ENCODE data around the gene TNFRSF4.

DNA sequence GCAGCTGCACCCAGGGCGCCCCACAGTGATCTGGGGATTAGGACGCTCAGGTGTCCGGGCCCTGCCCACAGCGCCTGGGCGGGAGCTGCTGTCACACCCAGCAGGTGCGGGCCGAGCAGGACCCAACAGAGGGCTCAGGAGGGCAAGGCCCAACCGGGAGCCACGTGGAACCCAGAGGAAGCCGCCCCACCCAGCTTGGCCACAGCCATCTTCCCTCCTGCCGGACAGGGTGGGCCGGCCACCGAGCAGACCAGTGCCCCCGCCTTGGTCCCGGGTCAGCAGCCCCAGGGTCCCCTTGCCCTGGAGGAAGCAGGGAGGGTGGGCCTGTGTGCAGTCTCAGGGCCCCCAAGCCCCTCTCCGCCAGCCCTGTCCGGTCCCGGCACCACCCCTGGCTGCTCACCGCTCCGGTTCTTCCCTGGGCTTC lies 46.5 kb downstream of the TNFRSF4 start:
- TF ChIP-seq, protein P1, sequence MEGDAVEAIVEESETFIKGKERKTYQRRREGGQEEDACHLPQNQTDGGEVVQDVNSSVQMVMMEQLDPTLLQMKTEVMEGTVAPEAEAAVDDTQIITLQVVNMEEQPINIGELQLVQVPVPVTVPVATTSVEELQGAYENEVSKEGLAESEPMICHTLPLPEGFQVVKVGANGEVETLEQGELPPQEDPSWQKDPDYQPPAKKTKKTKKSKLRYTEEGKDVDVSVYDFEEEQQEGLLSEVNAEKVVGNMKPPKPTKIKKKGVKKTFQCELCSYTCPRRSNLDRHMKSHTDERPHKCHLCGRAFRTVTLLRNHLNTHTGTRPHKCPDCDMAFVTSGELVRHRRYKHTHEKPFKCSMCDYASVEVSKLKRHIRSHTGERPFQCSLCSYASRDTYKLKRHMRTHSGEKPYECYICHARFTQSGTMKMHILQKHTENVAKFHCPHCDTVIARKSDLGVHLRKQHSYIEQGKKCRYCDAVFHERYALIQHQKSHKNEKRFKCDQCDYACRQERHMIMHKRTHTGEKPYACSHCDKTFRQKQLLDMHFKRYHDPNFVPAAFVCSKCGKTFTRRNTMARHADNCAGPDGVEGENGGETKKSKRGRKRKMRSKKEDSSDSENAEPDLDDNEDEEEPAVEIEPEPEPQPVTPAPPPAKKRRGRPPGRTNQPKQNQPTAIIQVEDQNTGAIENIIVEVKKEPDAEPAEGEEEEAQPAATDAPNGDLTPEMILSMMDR (IDR thresholded peaks at IDR 0.05 in 2 of 3, conservative IDR thresholded peaks at IDR 0.05 in 1 of 3; ENCODE audit: insufficient read depth in 2 of 3, low read depth in 1 of 3, low read length in 3 of 3), result no peak
- no peak for TF ChIP-seq RCOR1 (IDR thresholded peaks at IDR 0.05; ENCODE audit: borderline replicate concordance in 1 of 2, low read depth in 2 of 2, low read length in 2 of 2)
- TF ChIP-seq, protein P2, sequence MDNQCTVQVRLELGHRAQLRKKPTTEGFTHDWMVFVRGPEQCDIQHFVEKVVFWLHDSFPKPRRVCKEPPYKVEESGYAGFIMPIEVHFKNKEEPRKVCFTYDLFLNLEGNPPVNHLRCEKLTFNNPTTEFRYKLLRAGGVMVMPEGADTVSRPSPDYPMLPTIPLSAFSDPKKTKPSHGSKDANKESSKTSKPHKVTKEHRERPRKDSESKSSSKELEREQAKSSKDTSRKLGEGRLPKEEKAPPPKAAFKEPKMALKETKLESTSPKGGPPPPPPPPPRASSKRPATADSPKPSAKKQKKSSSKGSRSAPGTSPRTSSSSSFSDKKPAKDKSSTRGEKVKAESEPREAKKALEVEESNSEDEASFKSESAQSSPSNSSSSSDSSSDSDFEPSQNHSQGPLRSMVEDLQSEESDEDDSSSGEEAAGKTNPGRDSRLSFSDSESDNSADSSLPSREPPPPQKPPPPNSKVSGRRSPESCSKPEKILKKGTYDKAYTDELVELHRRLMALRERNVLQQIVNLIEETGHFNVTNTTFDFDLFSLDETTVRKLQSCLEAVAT (IDR thresholded peaks at IDR 0.05), result no peak
- no peak for TF ChIP-seq SIN3B (IDR thresholded peaks at IDR 0.05; ENCODE audit: low read depth)
- TF ChIP-seq IRF2 (CRISPR knock-in tag; IDR thresholded peaks at IDR 0.05), result no peak

Measured in K562 (cell line).